Urinary bladder (tissue), 4 donors: ENCODE results near the gene PPP2R3C. TPM values are rescaled to one million over a fixed set of nuclear protein-coding genes. Genes with fewer than 3 reads are reported as not detected.

Source experiments
- DNase-seq: peaks from one replicate; pipeline ENCODE4 v3.0.0-alpha.2; 2015; ENCODE audit errors: extremely low spot score
- H3K27ac ChIP-seq: one replicate; pipeline ENCODE4 v1.5.1; 2013; ENCODE audit warnings: low read depth, mild to moderate bottlenecking, moderate library complexity
- H3K36me3 ChIP-seq: one replicate; pipeline ENCODE4 v1.6.1; 2013; ENCODE audit warnings: mild to moderate bottlenecking, moderate library complexity; ENCODE audit not compliant: insufficient read depth
- H3K4me1 ChIP-seq: one replicate; pipeline ENCODE4 v1.6.1; 2013; ENCODE audit warnings: mild to moderate bottlenecking, moderate library complexity; ENCODE audit not compliant: insufficient read depth
- H3K4me3 ChIP-seq: one replicate; pipeline ENCODE4 v1.5.1; 2013; ENCODE audit warnings: low read depth, low read length
- WGBS: extraction: QIAGEN DNeasy Blood & Tissue Kit; methylation state at CpG from one replicate; pipeline ENCODE4 v1.1.7; 2013; 5-methylcytosine and 5-hydroxymethylcytosine counted together
- polyA plus RNA-seq: library from polyadenylated mRNA; stranded (reverse); fragments of 200-250 nt; gene quantifications from one replicate; pipeline ENCODE4 v1.2.3, GENCODE V29; 2013
- total RNA-seq: library from RNA; depleted of rRNA; stranded (reverse); fragments of >200 nt; gene quantifications from one replicate; pipeline ENCODE4 v1.2.3, GENCODE V29; 2014
- donor health status: healthy with polysubstance abuse.
- donor health status: healthy.

PPP2R3C gene
- total and polyA plus RNA-seq, 2 donors = 28.3 to 66.2 TPM

- Histone ChIP-seq H3K36me3 (no peaks in the 10 kb centered on the region), H3K4me1 (no peaks in the 10 kb centered on the region), H3K4me3 (no peak overlapping the region), H3K27ac (no peak overlapping the region)
- no peak for DNase-seq
- 91% methylated on average over 2 of the region's 2 CpGs for WGBS
Measured at GRCh38 chr14:35147186-35147585, 25.4 kb upstream of the PPP2R3C start.

- no peaks in the 10 kb centered on the region for H3K36me3 ChIP-seq
- WGBS = 87% methylated on average over 5 of the region's 5 CpGs
- no peaks in the 10 kb centered on the region for H3K4me1 ChIP-seq
- H3K4me3 ChIP-seq = no peak overlapping the region
- DNase-seq = no peak
- H3K27ac ChIP-seq = no peak overlapping the region
Measured at GRCh38 chr14:35146711-35147149, 24.9 kb upstream of the PPP2R3C start.

- H3K4me1 ChIP-seq = no peaks in the 10 kb centered on the region
- no peak for DNase-seq
- no peak overlapping the region for H3K27ac ChIP-seq
- no peak overlapping the region for H3K4me3 ChIP-seq
- 95% methylated on average over 1 of the region's 1 CpG for WGBS
- no peaks in the 10 kb centered on the region for H3K36me3 ChIP-seq
Measured at GRCh38 chr14:35144029-35144428, 22.2 kb upstream of the PPP2R3C start.

- 100% methylated on average over 2 of the region's 2 CpGs for WGBS
Measured at GRCh38 chr14:35140718-35141581, 19.2 kb upstream of the PPP2R3C start.

GRCh38 chr14:35138585-35138984 lies 16.8 kb upstream of the PPP2R3C start:
- 70% methylated on average over 5 of the region's 5 CpGs for WGBS
- no peak overlapping the region for H3K4me3 ChIP-seq
- no peak for DNase-seq

More at GRCh38 chr14:35140718-35141581, 19.2 kb upstream of the PPP2R3C start:
- Histone ChIP-seq H3K4me1 (no peaks in the 10 kb centered on the region), H3K4me3 (no peak overlapping the region), H3K36me3 (no peaks in the 10 kb centered on the region), H3K27ac (no peak overlapping the region)
- DNase-seq = no peak

GRCh38 chr14:35134329-35135123 lies 12.7 kb upstream of the PPP2R3C start:
- Histone ChIP-seq H3K4me3 (no peak overlapping the region), H3K36me3 (peaks cover 2% of the 10 kb centered on the region)

More at GRCh38 chr14:35138585-35138984, 16.8 kb upstream of the PPP2R3C start:
- no peaks in the 10 kb centered on the region for H3K36me3 ChIP-seq
- no peak overlapping the region for H3K27ac ChIP-seq
- H3K4me1 ChIP-seq = no peaks in the 10 kb centered on the region

GRCh38 chr14:35133542-35134328 lies 11.9 kb upstream of the PPP2R3C start:
- no peak for DNase-seq
- WGBS = 79% methylated on average over 6 of the region's 6 CpGs
- Histone ChIP-seq H3K4me1 (no peaks in the 10 kb centered on the region), H3K36me3 (peaks cover 2% of the 10 kb centered on the region), H3K27ac (no peak overlapping the region), H3K4me3 (no peak overlapping the region)

More at GRCh38 chr14:35134329-35135123, 12.7 kb upstream of the PPP2R3C start:
- no peak for DNase-seq
- H3K27ac ChIP-seq = no peak overlapping the region
- 91% methylated on average over 4 of the region's 4 CpGs for WGBS
- H3K4me1 ChIP-seq = no peaks in the 10 kb centered on the region

GRCh38 chr14:35124127-35124526 lies 2.3 kb upstream of the PPP2R3C start:
- Histone ChIP-seq H3K4me3 (no peak overlapping the region), H3K4me1 (no peaks in the 10 kb centered on the region), H3K36me3 (no peaks in the 10 kb centered on the region), H3K27ac (no peak overlapping the region)
- DNase-seq = no peak
- WGBS = 97% methylated on average over 1 of the region's 1 CpG

GRCh38 chr14:35123388-35123703 lies 1.6 kb upstream of the PPP2R3C start:
- Histone ChIP-seq H3K27ac (no peak overlapping the region), H3K4me1 (no peaks in the 10 kb centered on the region), H3K36me3 (no peaks in the 10 kb centered on the region), H3K4me3 (peak overlapping the region; percentile 73)
- no peak for DNase-seq
- WGBS = 52% methylated on average over 3 of the region's 3 CpGs

- WGBS = 6% methylated on average over 23 of the region's 23 CpGs
- Histone ChIP-seq H3K27ac (peak overlapping the region; percentile 98), H3K36me3 (no peaks in the 10 kb centered on the region), H3K4me3 (peak overlapping the region; percentile 73), H3K4me1 (no peaks in the 10 kb centered on the region)
- peak; percentile 45 for DNase-seq
Measured at GRCh38 chr14:35122696-35123387, 1.1 kb upstream of the PPP2R3C start.

GRCh38 chr14:35121026-35121886 lies 534 bp downstream of the PPP2R3C start:
- no peaks in the 10 kb centered on the region for H3K4me1 ChIP-seq
- peak overlapping the region; percentile 98 for H3K27ac ChIP-seq
- H3K4me3 ChIP-seq = peak overlapping the region; percentile 73
- DNase-seq = no peak
- WGBS = 12% methylated on average over 34 of the region's 34 CpGs
- H3K36me3 ChIP-seq = no peaks in the 10 kb centered on the region

- 93% methylated on average over 2 of the region's 2 CpGs for whole genome bisulfite sequencing
- no peaks in the 10 kb centered on the region for H3K4me1 ChIP-seq
- DNase-seq = no peak
Measured at GRCh38 chr14:35117112-35117511, 4.7 kb downstream of the PPP2R3C start.

More at GRCh38 chr14:35117112-35117511, 4.7 kb downstream of the PPP2R3C start:
- H3K4me3 ChIP-seq = no peak overlapping the region
- peaks cover 3% of the 10 kb centered on the region for H3K36me3 ChIP-seq
- H3K27ac ChIP-seq = no peak overlapping the region
